ENCODE data around the gene ZNF770. TPM values are rescaled to one million over a fixed set of nuclear protein-coding genes. Genes with fewer than 3 reads are reported as not detected.

Gene ZNF770
- 45.8 and 49.3 TPM in 2 replicates for total RNA-seq
- 43.3 TPM for total RNA-seq (2013)
- polyA plus RNA-seq: 10.1 and 13.1 TPM in 2 replicates
- 15.9 and 17.8 TPM in 2 replicates for polyA minus RNA-seq

GRCh38 chr15:34988027-34988902, at the start of gene ZNF770:
ZNF770 (minus strand) TSS chr15:34988287; CDS start chr15:34983434, 4,853 bp downstream.
- Histone ChIP-seq H3K4me1 (ENCODE audit: control insufficient read depth in 2 of 2, insufficient read depth in 2 of 2, low read length in 2 of 2) (peaks cover 19 to 22% of the 10 kb centered on the region in 2 donors), H3K27ac (ENCODE audit: low read length in 2 of 2) (peak within 1 kb of the TSS; percentile 90 to 97), H2AFZ (ENCODE audit: insufficient read depth, low read depth, low read length, poor library complexity, severe bottlenecking) (peak within 1 kb of the TSS; percentile 97), H3K9me3 (ENCODE audit: control extremely low read depth in 1 of 3, control insufficient read depth in 2 of 3, insufficient read depth in 1 of 3, low read length in 2 of 3) (no peaks in the 10 kb centered on the region), H3K79me2 (ENCODE audit: control insufficient read depth, insufficient read depth, low read length) (peaks cover 46% of the 10 kb centered on the region), H3K9ac (ENCODE audit: low read length) (peak within 1 kb of the TSS; percentile 95), H3K4me3 (ENCODE audit: control extremely low read depth in 1 of 5, extremely low read depth in 1 of 5, insufficient read depth in 1 of 5, low read depth in 2 of 5, low read length in 4 of 5) (peak within 1 kb of the TSS; percentile 86 to 100 (median 96)), H3K27me3 (replicated peaks in 1 of 4; ENCODE audit: control extremely low read depth in 1 of 4, control insufficient read depth in 3 of 4, insufficient read depth in 4 of 4, low read length in 3 of 4) (no peaks in the 10 kb centered on the region), H3K4me2 (replicated peaks; ENCODE audit: low read depth, low read length, poor library complexity, severe bottlenecking) (peak within 1 kb of the TSS; percentile 82), H4K20me1 (ENCODE audit: control insufficient read depth, insufficient read depth, low read length, poor library complexity, severe bottlenecking) (no peaks in the 10 kb centered on the region), H3K36me3 (replicated peaks in 1 of 2; ENCODE audit: control extremely low read depth in 1 of 2, control insufficient read depth in 1 of 2, extremely low read depth in 1 of 2, insufficient read depth in 2 of 2, low read length in 1 of 2) (peaks cover 7 to 10% of the 10 kb centered on the region in 2 experiments)
- peak within 1 kb of the TSS; percentile 100 for H3K27ac Mint-ChIP-seq
- POLR2A ChIA-PET: interaction anchor here (0.6 to 3.6 kb wide), 5 partner anchors 19 to 763 kb away, joined by 3 to 48 read pairs (median 5); partner anchors contain the start of genes AQR and EMC4
- H3K9me3 Mint-ChIP-seq (ENCODE audit: insufficient read depth): no peaks in the 10 kb centered on the region
- peak within 1 kb of the TSS; percentile 99 for H3K4me3 Mint-ChIP-seq
- CTCF ChIA-PET: interaction anchor here (1.0 to 2.6 kb wide), 3 partner anchors 14 to 645 kb away, joined by 3 to 37 read pairs (median 6); partner anchors contain the start of genes AQR, NOP10 and NUTM1
- H3K4me1 Mint-ChIP-seq: peaks cover 45% of the 10 kb centered on the region
- intact Hi-C loops (cut with micrococcal nuclease): loop anchor here (1.0 to 10.0 kb wide), 6 partner anchors 19 to 950 kb away; partner anchors contain the start of genes AQR, GOLGA8A, LPCAT4 and SLC12A6
- peak; percentile 94 for DNase-seq
- peaks cover 2% of the 10 kb centered on the region for H3K27me3 Mint-ChIP-seq
- WGBS (ENCODE audit: insufficient coverage): under 1% methylated on average over 50 of the region's 60 CpGs
- ATAC-seq (ENCODE audit: low read depth): peak; percentile 86
- no peak for TF ChIP-seq CTCF (IDR thresholded peaks at IDR 0.05)
- no peak for TF ChIP-seq EZH2 (IDR thresholded peaks at IDR 0.05; ENCODE audit: borderline replicate concordance, insufficient read depth, low read depth, low read length, poor library complexity, severe bottlenecking)

Measured in B cell (primary cell).